Measurements from ENCODE around the gene FGL2.

- TF ChIP-seq CTCF (conservative IDR thresholded peaks at IDR 0.05; ENCODE audit: low read depth, low read length) (no peak), EZH2 (IDR thresholded peaks at IDR 0.05; ENCODE audit: low read length, unreplicated experiment) (no peak), EZH2phosphoT487 (IDR thresholded peaks at IDR 0.05; ENCODE audit: borderline replicate concordance, low read length) (no peak)
These were observed 13.8 kb downstream of the FGL2 start for GRCh38 chr7:77185866-77186265.
